ENCODE data around the gene P2RY8.
"Not testable (repeated sequence)": the region's sequence is repeated elsewhere in the genome, so short reads cannot be mapped to it uniquely, and the experiment has no call there.

P2RY8 gene

DNA sequence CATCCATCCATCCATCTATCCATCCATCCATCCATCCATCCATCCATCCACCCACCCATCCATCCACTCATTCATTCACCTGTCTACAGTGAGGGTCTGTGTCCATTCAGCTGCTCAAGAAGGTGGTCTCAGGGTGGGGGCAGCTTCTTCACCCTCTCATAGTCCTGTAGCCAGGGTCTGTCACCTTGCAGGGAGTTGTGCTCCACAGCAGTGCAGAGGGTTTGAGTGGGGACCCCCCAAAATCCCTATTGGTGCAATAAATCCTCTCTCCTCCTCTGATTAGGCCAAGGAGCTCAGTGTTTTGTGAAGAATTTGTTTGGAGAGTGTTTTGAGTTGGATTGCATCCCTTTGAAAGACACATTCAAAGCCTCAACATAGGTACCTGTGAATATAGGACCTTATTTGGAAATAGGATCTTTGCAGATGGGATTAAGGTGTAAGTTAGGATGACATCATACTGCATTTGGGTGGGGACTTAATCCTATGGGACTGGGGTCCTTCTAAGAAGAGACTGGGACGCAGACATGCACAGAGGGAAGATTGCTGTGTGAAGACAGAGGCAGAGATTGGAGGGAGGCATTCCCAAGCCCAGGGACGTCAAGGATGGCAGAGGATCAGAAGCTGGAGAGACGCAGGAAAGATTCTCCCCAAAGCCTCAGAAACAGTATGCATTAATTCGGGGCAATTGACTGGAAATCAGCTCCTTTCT, 12.0 kb downstream of the P2RY8 start:
- in situ Hi-C loops (cut with MboI; ENCODE audit: low sequenced_read_pairs, unreplicated experiment) = loop anchor here (10.0 kb wide), 1 partner anchor 60 kb away; no protein-coding TSS in a partner anchor
- TF ChIP-seq, protein P1, sequence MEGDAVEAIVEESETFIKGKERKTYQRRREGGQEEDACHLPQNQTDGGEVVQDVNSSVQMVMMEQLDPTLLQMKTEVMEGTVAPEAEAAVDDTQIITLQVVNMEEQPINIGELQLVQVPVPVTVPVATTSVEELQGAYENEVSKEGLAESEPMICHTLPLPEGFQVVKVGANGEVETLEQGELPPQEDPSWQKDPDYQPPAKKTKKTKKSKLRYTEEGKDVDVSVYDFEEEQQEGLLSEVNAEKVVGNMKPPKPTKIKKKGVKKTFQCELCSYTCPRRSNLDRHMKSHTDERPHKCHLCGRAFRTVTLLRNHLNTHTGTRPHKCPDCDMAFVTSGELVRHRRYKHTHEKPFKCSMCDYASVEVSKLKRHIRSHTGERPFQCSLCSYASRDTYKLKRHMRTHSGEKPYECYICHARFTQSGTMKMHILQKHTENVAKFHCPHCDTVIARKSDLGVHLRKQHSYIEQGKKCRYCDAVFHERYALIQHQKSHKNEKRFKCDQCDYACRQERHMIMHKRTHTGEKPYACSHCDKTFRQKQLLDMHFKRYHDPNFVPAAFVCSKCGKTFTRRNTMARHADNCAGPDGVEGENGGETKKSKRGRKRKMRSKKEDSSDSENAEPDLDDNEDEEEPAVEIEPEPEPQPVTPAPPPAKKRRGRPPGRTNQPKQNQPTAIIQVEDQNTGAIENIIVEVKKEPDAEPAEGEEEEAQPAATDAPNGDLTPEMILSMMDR (IDR thresholded peaks at IDR 0.05; ENCODE audit: borderline replicate concordance, control extremely low read depth, extremely low read depth, insufficient read depth, missing control alignments) = no peak
- DNase-seq (ENCODE audit: low spot score) = no peak

DNA sequence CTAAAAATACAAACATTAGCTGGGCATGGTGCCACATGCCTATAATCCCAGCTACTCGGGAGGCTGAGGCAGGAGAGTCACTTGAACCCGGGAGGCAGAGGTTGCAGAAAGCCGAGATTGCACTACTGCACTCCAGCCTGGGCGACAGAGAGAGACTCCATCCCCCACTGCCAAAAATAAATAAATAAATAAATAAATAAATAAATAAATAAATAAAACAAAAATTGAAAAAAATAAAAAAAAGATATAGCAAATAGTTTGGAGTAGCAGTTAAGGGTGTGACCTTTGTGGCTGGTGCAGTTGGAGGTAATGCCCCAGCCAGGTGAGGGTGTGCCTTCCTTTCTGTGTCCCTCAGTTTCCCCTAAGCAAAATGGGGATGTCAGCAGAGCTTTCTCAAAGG, 14.1 kb downstream of the P2RY8 start:
- in situ Hi-C loops (cut with MboI; ENCODE audit: low sequenced_read_pairs, unreplicated experiment) = loop anchor here (10.0 kb wide), 1 partner anchor 58 kb away; no protein-coding TSS in a partner anchor
- not testable (repeated sequence) for DNase-seq (ENCODE audit: low spot score)

DNA sequence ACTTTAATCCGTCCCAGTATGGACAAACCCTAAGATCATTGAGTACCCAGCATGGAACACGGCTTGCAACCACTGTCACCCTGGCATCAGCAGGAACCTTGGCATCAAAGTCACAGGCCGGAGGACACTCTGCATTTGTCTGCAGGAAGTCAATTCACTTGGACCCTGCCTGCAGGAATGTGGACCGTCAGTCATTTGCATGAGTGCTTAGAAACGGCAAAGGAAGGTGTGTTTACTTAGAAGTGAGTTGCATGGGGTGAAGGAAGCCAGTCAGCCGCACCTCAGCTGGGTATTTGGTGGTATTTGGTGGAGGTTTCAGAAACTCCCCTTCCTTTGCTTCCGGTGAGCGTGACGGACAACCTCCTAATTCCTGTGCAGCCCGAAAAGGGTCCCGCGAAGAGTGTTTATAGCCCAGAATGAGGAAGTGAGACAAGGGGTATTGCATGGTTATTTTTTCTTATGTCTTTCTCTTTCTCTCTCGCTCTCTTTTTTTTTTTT, 15.5 kb downstream of the P2RY8 start:
- in situ Hi-C loops (cut with MboI; ENCODE audit: low sequenced_read_pairs, unreplicated experiment) = loop anchor here (10.0 kb wide), 1 partner anchor 57 kb away; no protein-coding TSS in a partner anchor
- DNase-seq (ENCODE audit: low spot score) = peak; percentile 80
- TF ChIP-seq, protein P1 (IDR thresholded peaks at IDR 0.05; ENCODE audit: borderline replicate concordance, control extremely low read depth, extremely low read depth, insufficient read depth, missing control alignments) = no peak

DNA sequence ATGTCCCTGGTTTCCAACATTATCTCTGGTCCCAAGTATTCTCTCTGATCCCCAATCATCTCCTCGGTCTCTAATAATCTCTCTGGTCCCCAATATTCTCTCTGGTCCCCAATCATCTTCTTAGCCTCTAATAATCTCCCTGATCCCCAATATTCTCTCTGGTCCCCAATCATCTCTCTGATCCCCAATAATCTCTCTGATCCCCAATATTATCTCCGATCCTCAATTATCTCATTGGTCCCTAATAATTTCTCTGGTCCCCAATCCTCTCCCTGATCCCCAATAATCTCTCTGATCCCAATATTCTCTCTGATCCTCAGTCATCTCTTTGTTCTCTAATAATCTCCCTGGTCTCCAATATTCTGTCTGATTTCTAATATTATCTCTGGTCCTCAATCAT, 16.6 kb downstream of the P2RY8 start:
- in situ Hi-C loops (cut with MboI; ENCODE audit: low sequenced_read_pairs, unreplicated experiment) = loop anchor here (10.0 kb wide), 1 partner anchor 56 kb away; no protein-coding TSS in a partner anchor
- no peak for DNase-seq (ENCODE audit: low spot score)

DNA sequence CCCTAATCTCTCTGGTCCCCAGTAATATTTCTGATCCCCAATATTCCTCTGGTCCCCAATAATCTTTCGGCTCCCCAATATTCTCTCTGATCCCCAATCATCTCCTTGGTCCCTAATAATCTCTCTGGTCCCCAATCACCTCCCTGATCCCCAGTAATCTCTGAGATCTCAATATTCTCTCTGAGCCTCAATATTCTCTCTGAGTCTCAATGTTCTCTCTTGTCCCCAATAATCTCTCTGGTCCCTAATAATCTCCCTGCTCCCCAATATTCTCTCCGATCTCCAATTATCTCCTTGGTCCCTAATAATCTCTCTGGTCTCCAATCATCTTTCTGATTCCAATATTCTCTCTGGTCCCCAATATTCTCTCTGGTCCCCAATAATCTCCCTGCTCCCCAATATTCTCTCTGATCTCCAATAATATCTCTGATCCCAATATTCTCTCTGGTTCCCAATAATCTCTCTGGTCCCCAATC, 17.9 kb downstream of the P2RY8 start:
- in situ Hi-C loops (cut with MboI; ENCODE audit: low sequenced_read_pairs, unreplicated experiment) = no loop called here
- no peak for DNase-seq (ENCODE audit: low spot score)
- TF ChIP-seq, protein P1 (IDR thresholded peaks at IDR 0.05; ENCODE audit: borderline replicate concordance, control extremely low read depth, extremely low read depth, insufficient read depth, missing control alignments) = no peak

More for the DNA sequence above, 16.6 kb downstream of the P2RY8 start:
- TF ChIP-seq, protein P1 (IDR thresholded peaks at IDR 0.05; ENCODE audit: borderline replicate concordance, control extremely low read depth, extremely low read depth, insufficient read depth, missing control alignments) = no peak

DNA sequence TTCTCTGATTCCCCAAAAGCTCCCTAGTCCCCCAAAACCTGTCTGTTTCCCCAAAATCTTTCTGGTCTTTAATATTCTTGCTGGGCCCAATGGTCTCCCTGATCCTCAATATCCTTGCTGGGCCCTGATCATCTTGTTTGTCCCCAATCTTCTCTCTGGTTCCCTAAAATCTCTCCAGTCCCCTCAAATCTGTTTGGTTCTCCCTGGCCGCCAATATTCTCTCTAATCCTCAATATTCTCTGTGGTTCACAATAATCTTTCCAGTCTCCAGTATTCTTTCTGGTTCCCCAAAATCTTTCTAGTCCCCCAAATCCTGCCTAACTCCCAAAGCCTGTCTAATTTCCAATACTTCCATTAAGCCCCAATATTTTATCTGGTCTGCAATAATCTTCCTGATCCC, 18.5 kb downstream of the P2RY8 start:
- no peak for DNase-seq (ENCODE audit: low spot score)
- in situ Hi-C loops (cut with MboI; ENCODE audit: low sequenced_read_pairs, unreplicated experiment) = no loop called here
- TF ChIP-seq, protein P1 (IDR thresholded peaks at IDR 0.05; ENCODE audit: borderline replicate concordance, control extremely low read depth, extremely low read depth, insufficient read depth, missing control alignments) = no peak

DNA sequence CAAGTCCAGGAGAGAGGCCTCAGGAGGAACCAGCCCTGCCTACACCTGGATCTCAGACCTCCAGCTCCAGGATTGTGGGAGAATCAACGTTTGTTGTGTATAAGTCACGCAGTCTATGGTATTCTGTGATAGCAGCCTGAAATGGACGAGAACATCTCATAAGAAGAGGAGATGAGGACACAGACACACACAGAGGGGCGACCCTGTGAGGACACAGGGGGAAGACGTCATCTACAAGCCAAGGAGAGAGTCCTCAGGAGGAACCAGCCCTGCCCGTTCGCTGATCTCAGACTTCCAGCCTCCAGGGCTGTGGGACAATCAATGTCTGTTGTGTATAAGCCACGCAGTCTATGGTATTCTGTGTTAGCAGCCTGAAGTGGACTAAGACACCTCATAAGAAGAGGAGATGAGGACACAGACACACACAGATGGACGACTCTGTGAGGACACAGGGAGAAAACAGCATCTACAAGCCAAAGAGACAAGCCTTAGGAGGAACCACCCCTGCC, 20.3 kb downstream of the P2RY8 start:
- no peak for DNase-seq (ENCODE audit: low spot score)
- in situ Hi-C loops (cut with MboI; ENCODE audit: low sequenced_read_pairs, unreplicated experiment) = no loop called here
- TF ChIP-seq, protein P1 (IDR thresholded peaks at IDR 0.05; ENCODE audit: borderline replicate concordance, control extremely low read depth, extremely low read depth, insufficient read depth, missing control alignments) = no peak
